K562 (cell line): ENCODE measurements around the gene RRP9. TPM values are rescaled to one million over a fixed set of nuclear protein-coding genes. Genes with fewer than 3 reads are reported as not detected.
A peak's percentile ranks its signal among the peaks of the same experiment; 100 is the strongest.

Experiments
- ARID2 ChIP-seq: fragments of 450-650 bp; IDR thresholded peaks from 2 replicates; pipeline ENCODE4 v1.6.1; 2017; ENCODE audit warnings: antibody characterized with exemption, mild to moderate bottlenecking
- CREM ChIP-seq: IDR thresholded peaks from 2 replicates; pipeline ENCODE4 v1.6.1; 2014; ENCODE audit warnings: antibody characterized with exemption, low read depth
- KAT2B ChIP-seq: IDR thresholded peaks from one replicate; pipeline ENCODE4 v1.6.1; 2012; ENCODE audit warnings: low read depth, mild to moderate bottlenecking, control low read depth, inconsistent platforms, low read length, moderate library complexity
- MED1 ChIP-seq: sonication (generic); formaldehyde crosslinking; IDR thresholded peaks from 2 replicates; pipeline ENCODE4 v1.8.1; 2023; ENCODE audit warnings: missing genetic modification reagents, borderline replicate concordance
- NCOA6 ChIP-seq: fragments of 450-650 bp; IDR thresholded peaks from 2 replicates; pipeline ENCODE4 v1.6.1; 2017; ENCODE audit warnings: mild to moderate bottlenecking
- NFYB ChIP-seq: IDR thresholded peaks from 2 replicates; pipeline ENCODE4 v1.6.1; 2011; ENCODE audit warnings: mild to moderate bottlenecking, moderate library complexity; ENCODE audit not compliant: insufficient read length; ENCODE audit errors: extremely low read depth
- NKRF ChIP-seq: fragments of 450-650 bp; IDR thresholded peaks from 2 replicates; pipeline ENCODE4 v1.6.1; 2016; ENCODE audit warnings: borderline replicate concordance
- POLR2AphosphoS2 ChIP-seq: IDR thresholded peaks from 2 replicates; pipeline ENCODE4 v1.6.1; 2012; ENCODE audit warnings: low read length, improper control_type of control experiment
- PYGO2 ChIP-seq: fragments of 450-650 bp; IDR thresholded peaks from 2 replicates; pipeline ENCODE4 v1.6.1; 2016; ENCODE audit warnings: mild to moderate bottlenecking, missing genetic modification characterization, moderate library complexity, missing compliant biosample characterization
- RAD21 ChIP-seq, 2 experiments: fragments of 250-450 bp in 1 of 2; fragments of 450-650 bp in 1 of 2; sonication (Bioruptor Pico) in 1 of 2; formaldehyde crosslinking in 1 of 2; IDR thresholded peaks in 1 of 2; conservative IDR thresholded peaks in 1 of 2; 2 replicates each; pipeline versions ENCODE4 v1.4.0 to v1.8.0; 2020 to 2022; ENCODE audit warnings: mild to moderate bottlenecking in 2 of 2, moderate library complexity in 1 of 2
- TAF7 ChIP-seq: fragments of 450-650 bp; IDR thresholded peaks from 2 replicates; pipeline ENCODE4 v1.6.1; 2016; ENCODE audit warnings: missing genetic modification characterization, missing compliant biosample characterization
- TCF7 ChIP-seq: sonication (generic); IDR thresholded peaks from 2 replicates; pipeline ENCODE4 v1.6.1; 2016; ENCODE audit warnings: antibody characterized with exemption, borderline replicate concordance
- TOE1 ChIP-seq, 2 experiments: fragments of 450-650 bp in 1 of 2; sonication (generic) in 1 of 2; formaldehyde crosslinking in 1 of 2; IDR thresholded peaks; 2 replicates each; pipeline versions ENCODE4 v1.7.1 to v1.8.0; 2016 to 2022; ENCODE audit warnings: borderline replicate concordance in 2 of 2, mild to moderate bottlenecking in 2 of 2, antibody characterized with exemption in 1 of 2, inconsistent platforms in 1 of 2, low read depth in 1 of 2, missing genetic modification reagents in 1 of 2, moderate library complexity in 1 of 2
- ZBTB17 ChIP-seq: fragments of 450-650 bp; formaldehyde crosslinking; IDR thresholded peaks from 2 replicates; pipeline ENCODE4 v1.4.0; 2020; ENCODE audit warnings: mild to moderate bottlenecking
- ZBTB26 ChIP-seq: fragments of 450-650 bp; formaldehyde crosslinking; IDR thresholded peaks from 2 replicates; pipeline ENCODE4 v1.4.0; 2022; ENCODE audit warnings: missing genetic modification characterization
- ZZZ3 ChIP-seq: fragments of 450-650 bp; IDR thresholded peaks from 2 replicates; pipeline ENCODE4 v1.6.1; 2016; ENCODE audit warnings: antibody characterized with exemption, mild to moderate bottlenecking, moderate library complexity
- polyA plus RNA-seq, 8 experiments: library from polyadenylated mRNA; depleted of rRNA in 4 of 8; stranded (reverse) in 5 of 8; unstranded in 3 of 8; fragments of >200 nt; fragmentation: Nextera tagmentation in 2 of 8; fragmentation: Illumina TruSeq in 1 of 8; extraction: Ambion mirVana in 2 of 8; extraction: Trizol in 1 of 8; gene quantifications; 2 replicates each; pipeline versions ENCODE4 v1.2.1 to v1.2.3, GENCODE V29; 2011 to 2014; ENCODE audit warnings: inconsistent platforms in 1 of 8, missing spikeins in 1 of 8
- total RNA-seq, 7 experiments: library from RNA; depleted of rRNA in 6 of 7; stranded (reverse); fragments of >200 nt in 6 of 7; fragmentation: Illumina TruSeq in 2 of 7; extraction: Trizol in 2 of 7; gene quantifications; 2 replicates each; pipeline versions ENCODE4 v1.2.1 to v1.2.3, GENCODE V29; 2011 to 2021; ENCODE audit warnings: low replicate concordance in 1 of 7
- TF ChIP-seq, protein P1 (sequence below): fragments of 250-450 bp; sonication (Bioruptor Pico); IDR thresholded peaks from 2 replicates; pipeline ENCODE4 v1.8.0; 2021; ENCODE audit warnings: moderate library complexity, mild to moderate bottlenecking, inconsistent platforms
- TF ChIP-seq, protein P2 (sequence below), 2 experiments: fragments of 450-650 bp in 1 of 2; sonication (generic) in 1 of 2; formaldehyde crosslinking; conservative IDR thresholded peaks; 2 replicates each; pipeline versions ENCODE4 v1.4.0 to v1.8.1; 2020 to 2022; ENCODE audit warnings: mild to moderate bottlenecking in 1 of 2, missing genetic modification reagents in 1 of 2
- TF ChIP-seq, protein P3 (sequence below), 2 experiments: IDR thresholded peaks in 1 of 2; conservative IDR thresholded peaks in 1 of 2; 2 replicates each; pipeline ENCODE4 v1.6.1; 2016; ENCODE audit warnings: low read depth in 2 of 2, mild to moderate bottlenecking in 1 of 2, missing compliant biosample characterization in 1 of 2, missing genetic modification characterization in 1 of 2, moderate library complexity in 1 of 2

The RRP9 gene
- total and polyA plus RNA-seq, 9 of the 15 experiments (the other 6 are each of a cell fraction or from before 2014, with no cell fraction given): 5.2 to 67.0 (median 45.9) TPM

DNA sequence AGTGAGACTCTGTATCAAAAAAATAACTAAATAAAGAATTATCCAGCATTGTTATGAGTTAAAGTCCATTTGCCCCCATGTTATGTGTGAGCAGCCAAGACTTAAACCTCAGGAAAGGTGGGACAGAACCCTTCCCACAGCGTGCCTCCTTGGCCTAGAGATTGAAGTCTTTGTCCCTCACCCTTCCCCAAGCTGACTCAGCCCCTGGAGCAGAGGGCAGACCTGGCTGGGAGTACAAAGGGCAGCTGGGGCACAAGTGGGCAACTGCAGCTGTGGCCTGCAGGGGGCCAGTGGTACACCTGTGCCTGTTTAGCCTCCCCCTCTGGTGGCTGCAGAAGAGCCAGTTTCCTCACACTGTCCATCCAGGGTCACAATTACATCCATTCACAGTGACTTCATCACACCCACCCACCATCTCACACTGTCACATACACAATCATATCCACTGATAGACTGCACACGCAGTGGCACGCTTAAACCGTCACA is 40.7 kb upstream of the RRP9 start (continued):
- TF ChIP-seq TOE1 (IDR thresholded peaks at IDR 0.05; ENCODE audit: borderline replicate concordance) (no peak), TOE1 (CRISPR knock-in tag; IDR thresholded peaks at IDR 0.05; ENCODE audit: borderline replicate concordance, low read depth) (no peak; the same call in 1 of the 2 replicates), ZBTB17 (CRISPR knock-in tag) (no peak), ZBTB26 (CRISPR knock-in tag) (no peak), NFYB (no peak), ZZZ3 (no peak), NKRF (peak; percentile 80; the same call in 1 of the 2 replicates), PYGO2 (tag) (no peak), RAD21 (CRISPR knock-in tag; conservative IDR thresholded peaks at IDR 0.05 in 1 of 2, IDR thresholded peaks at IDR 0.05 in 1 of 2) (peak in 1 of 2 experiments; percentile 34; a peak in 2 of 4 replicates), MED1 (CRISPR knock-in tag) (no peak), ARID2 (no peak), TCF7 (no peak), CREM (0 out of 2 replicates have a peak, but pooled peaks have one; percentile 3), KAT2B (no peak), TAF7 (tag) (no peak), NCOA6 (no peak), POLR2AphosphoS2 (no peak)
- TF ChIP-seq, protein P1, sequence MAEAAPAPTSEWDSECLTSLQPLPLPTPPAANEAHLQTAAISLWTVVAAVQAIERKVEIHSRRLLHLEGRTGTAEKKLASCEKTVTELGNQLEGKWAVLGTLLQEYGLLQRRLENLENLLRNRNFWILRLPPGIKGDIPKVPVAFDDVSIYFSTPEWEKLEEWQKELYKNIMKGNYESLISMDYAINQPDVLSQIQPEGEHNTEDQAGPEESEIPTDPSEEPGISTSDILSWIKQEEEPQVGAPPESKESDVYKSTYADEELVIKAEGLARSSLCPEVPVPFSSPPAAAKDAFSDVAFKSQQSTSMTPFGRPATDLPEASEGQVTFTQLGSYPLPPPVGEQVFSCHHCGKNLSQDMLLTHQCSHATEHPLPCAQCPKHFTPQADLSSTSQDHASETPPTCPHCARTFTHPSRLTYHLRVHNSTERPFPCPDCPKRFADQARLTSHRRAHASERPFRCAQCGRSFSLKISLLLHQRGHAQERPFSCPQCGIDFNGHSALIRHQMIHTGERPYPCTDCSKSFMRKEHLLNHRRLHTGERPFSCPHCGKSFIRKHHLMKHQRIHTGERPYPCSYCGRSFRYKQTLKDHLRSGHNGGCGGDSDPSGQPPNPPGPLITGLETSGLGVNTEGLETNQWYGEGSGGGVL: no peak
- TF ChIP-seq, protein P2, sequence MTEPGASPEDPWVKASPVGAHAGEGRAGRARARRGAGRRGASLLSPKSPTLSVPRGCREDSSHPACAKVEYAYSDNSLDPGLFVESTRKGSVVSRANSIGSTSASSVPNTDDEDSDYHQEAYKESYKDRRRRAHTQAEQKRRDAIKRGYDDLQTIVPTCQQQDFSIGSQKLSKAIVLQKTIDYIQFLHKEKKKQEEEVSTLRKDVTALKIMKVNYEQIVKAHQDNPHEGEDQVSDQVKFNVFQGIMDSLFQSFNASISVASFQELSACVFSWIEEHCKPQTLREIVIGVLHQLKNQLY (CRISPR knock-in tag; conservative IDR thresholded peaks at IDR 0.05): no peak
- TF ChIP-seq, protein P3, sequence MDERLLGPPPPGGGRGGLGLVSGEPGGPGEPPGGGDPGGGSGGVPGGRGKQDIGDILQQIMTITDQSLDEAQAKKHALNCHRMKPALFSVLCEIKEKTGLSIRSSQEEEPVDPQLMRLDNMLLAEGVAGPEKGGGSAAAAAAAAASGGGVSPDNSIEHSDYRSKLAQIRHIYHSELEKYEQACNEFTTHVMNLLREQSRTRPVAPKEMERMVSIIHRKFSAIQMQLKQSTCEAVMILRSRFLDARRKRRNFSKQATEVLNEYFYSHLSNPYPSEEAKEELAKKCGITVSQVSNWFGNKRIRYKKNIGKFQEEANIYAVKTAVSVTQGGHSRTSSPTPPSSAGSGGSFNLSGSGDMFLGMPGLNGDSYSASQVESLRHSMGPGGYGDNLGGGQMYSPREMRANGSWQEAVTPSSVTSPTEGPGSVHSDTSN (CRISPR knock-in tag; IDR thresholded peaks at IDR 0.05; ENCODE audit: low read depth): no peak
- TF ChIP-seq, protein P3 (tag; conservative IDR thresholded peaks at IDR 0.05; ENCODE audit: low read depth): no peak
